GF-D8 (cell line): Measurements from ENCODE around the gene ZC3H8.

Source experiments
- DNase-seq: peaks from one replicate; lab custom pipeline; 2025; lab: John Stamatoyannopoulos, UW

ZC3H8 gene

DNA sequence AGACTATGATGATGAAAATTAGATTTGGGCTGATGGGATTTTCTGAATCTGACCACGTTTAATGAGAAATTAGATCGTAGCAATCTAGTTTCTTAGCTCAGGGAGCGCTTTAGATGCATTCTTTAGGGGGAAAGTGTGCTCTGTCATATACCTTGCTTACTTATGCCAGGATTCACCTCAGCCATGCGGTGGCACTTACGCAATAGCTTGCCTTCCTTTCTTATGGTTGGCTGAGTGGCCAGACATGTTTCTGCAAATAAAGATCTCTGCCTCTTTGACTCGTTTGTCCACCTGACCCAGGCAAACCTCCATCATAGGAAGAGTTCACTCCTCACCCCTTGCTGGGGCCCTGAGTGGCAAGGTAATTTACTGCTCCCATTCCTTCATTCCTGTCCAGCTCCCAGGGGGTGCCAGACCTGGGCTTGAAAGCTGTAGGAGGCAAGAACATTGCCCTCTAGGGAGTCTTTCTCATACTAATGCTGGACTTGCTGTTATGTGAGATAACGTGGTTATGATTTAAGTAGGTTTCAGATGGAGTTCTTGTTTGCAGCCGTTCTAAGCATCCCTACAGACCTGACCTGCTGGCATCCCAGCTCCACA is 59.6 kb downstream of the ZC3H8 start:
- DNase-seq: no peak

DNA sequence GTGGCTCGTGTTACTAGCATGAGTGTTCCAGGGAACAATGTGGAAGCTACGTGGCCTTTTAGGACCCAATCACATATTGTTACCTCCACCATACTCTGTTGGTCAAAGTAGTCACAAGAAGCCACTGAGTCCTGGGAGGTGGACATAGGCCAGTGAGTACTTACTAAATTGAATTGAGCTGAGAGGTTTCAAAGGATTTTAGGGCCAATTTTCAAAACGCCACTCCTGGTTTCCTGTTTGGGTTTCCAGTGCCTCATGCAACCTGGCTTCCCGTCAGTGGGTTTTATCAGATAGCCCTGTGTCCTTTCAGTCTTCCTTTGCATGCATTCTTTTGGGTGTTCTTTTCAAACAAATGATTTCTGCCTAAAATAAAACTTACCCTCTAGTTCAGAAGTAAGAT is 60.4 kb downstream of the ZC3H8 start:
- DNase-seq: no peak

DNA sequence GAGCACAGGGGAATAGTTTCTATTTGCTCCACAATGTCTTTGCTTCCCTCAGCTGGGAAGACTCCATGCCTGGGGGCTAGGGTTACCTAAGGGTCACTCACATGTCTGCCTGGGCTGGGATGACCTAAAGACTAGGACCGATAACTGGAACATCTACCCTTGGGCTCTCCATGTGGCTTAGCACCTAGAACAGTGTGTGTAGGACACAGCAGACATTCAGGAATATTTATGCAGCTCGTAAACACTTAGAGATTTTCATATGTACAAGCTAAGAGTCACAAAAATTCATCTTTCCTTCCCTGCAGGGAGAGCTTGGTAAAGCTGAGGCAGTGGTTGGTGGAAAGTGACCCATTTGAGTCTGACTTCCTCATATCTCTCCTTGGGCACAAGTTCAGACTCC is 60.8 kb downstream of the ZC3H8 start:
- no peak for DNase-seq

DNA sequence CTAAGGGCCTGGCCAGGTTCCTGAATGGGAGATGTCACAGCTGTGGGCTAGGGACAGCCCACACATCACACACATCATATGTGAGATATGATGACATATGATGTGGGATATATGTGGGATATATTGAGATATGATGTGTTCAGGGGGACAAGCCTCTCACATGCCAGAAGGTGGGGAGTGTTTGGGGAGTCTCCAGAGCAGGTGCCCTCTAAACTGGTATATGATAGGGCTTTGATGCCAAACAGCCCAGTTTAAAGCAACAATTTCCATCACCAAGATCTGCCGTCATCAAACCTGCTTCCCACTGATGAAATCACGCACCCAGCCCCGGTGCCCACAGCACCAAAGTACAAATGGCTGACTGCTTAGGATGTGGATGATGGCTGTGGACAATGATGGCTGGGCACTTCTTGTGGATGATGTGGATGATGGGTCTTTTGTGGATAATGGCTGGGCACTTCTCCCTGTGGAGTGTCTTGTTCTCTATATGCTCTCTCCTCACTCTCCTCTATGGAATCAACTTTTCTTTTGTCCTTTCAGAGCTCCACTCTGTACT is 65.8 kb downstream of the ZC3H8 start:
- no peak for DNase-seq

DNA sequence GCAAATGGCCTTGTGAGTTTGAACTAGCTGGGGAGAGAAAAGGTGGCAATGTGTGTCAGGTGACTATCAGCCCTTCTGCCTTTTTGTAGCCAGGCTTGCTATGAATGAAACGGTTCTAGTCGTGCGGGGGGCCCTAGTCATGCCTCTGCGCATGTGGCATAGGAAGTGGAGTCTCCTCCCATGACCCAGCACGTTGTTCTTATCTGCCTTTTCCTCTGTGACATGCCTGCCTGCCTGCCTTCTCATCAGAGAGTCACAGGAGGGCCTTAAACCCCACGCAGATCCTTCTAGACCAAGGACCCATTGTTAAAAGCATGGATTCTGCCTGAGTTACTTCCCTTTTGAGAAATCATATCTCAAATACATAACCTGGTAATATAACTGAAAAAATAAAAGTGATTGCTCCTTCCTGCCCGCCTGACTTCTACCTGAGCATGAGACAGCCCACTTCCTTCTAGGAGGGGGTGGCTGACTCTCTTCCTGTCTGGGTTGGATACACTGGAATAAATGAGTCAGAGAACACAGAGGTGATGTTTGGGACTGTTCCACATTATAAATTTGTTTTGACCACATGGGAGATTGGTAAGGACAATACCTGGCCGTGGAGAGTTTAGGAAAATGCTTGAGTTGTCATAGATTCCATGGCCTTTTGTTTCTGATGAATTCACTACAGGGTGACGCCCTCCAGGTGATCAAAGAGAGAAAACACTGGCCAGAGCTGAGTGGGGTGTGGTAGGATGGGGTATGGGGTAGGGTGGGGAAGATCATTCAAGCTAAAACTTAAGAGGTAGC is 66.8 kb downstream of the ZC3H8 start:
- peak; percentile 16 for DNase-seq

DNA sequence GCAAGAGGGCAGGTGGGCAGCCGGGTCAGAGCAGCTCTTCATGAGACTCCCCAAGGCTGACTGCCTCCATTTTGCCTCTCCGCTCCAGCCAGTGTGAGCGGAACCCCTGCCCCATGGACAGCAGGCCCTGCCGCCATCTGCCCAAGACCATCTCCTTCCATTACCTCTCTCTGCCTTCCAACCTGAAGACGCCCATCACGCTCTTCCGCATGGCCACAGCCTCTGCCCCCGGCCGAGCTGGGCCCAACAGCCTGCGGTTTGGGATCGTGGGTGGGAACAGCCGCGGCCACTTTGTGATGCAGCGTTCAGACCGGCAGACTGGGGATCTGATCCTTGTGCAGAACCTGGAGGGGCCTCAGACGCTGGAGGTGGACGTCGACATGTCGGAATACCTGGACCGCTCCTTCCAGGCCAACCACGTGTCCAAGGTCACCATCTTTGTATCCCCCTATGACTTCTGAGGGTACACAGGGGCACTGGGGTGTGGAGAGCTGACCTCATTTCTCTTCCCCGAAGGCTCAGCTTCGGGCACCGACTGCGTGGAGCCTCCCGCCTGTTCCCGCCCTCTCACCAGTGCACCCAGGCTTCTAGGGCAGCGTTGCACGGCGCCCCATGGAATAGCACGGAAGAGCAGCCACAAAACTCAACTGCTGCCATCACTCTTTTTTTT is 67.7 kb downstream of the ZC3H8 start:
- DNase-seq: no peak

DNA sequence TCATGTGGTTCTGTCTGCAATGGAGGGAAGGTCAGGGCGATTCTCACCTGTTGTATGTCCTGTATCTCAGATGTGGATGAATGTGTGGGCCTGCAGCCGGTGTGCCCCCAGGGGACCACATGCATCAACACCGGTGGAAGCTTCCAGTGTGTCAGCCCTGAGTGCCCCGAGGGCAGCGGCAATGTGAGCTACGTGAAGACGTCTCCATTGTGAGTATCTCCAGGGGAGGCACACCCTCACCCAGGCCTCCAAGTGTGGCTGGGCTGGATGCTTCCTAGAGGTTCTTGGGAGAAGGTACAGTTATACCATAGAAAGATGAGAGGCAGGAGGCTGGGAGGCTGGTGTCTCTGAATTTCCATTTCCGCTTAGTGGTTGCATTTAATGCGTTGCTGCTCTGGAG is 69.7 kb downstream of the ZC3H8 start:
- DNase-seq: no peak

DNA sequence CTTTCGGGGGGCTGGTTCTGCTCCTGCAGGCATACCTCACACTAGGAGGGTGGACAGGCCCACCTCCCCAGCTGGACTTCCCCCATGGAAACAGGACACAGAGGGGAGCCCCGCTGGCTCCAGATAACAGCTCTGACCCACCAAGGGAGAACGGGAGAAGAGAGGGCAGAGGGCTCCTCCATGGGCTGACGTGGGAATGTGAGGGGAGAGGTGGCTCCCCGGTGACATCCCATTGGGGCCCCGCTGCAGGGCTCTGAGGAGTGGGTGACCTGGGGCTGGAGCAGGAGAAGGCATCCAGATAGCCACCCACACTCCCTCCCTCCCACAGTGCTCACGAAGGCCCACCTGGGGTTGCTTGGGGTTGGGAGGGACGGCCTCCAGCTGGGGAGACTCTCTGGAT is 70.7 kb downstream of the ZC3H8 start:
- DNase-seq: no peak

DNA sequence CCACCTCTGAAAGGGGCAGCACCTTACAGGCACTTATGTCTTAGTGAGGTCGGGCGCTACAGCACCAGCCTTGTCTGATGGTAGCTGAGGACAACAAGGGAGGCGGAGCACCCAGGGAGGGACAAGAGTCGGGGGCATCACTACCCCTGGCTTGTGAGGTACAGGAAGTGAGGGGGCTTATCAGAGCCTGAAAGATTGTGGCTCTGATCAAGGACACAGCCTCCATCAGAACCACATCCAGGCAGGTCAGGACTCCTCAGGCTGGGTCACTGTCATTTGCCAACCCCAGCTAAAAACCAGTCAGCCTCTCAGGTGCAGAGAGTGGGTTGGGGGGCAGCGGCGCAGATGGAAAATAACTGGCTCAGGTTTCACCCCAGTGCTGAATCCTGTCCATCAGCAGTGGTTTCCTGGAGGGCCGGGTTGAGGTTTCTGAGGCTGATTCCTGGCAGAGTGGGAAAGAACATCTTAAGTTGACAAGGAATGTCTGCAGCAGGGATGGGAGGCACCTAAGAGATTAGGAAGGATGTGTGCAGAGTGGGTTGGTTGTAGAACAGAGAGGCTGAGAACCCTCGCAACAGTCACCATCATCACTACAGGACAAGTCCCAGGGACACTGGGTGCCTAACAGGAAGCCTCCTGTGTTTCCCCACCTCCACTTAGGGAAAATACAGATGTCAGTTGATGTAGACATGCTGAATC is 71.4 kb downstream of the ZC3H8 start:
- DNase-seq: no peak

DNA sequence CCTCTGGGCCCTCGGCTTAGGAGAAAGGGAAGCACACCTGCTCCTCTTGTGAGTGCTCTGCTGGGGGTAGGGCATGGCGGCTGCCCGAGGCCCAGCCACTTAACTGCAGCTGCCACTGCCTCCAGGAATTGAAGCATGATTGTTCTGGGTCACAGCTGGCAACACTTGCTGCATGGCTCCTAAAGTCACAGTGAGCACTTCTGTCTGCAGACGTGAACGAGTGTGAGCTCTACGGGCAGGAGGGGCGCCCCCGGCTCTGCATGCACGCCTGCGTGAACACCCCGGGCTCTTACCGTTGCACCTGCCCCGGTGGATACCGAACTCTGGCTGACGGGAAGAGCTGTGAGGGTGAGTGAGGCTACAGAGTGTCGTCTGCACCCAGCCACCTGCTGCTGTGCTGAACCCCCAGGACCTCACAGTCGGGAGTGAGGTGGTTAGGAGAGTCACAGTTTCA is 72.2 kb downstream of the ZC3H8 start:
- DNase-seq: no peak

DNA sequence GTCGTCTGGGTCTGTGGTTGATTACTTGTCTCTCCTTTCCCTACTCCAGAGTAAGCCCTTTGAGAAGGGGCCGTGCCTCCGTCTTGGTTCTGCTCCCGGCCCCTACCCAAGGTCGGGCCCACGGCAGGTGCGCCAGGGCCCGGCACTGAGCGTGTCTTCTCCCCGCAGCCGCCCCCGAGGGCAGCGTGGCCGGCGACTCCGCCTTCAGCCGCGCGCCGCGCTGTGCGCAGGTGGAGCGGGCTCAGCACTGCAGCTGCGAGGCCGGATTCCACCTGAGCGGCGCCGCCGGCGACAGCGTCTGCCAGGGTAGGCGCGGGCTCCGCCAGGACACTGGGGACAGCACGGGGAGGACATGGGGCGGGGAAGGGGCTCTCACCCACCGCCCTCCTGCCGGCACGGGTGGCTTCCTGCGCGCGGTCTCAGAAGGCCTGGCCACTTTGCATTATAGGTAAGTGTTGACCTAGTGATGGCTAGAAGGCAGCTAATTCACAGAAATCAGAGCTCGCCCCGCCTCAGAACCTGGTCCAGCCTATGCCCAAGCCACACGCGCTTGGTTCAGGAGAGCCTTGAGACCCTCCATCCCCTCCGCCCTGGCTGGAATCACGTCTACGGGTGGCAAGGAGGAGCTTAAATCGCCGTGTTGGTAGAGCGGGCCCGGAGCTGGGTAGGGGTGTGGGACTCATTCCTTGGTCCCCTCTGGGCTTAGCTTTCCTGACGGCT is 73.1 kb downstream of the ZC3H8 start:
- DNase-seq: no peak

DNA sequence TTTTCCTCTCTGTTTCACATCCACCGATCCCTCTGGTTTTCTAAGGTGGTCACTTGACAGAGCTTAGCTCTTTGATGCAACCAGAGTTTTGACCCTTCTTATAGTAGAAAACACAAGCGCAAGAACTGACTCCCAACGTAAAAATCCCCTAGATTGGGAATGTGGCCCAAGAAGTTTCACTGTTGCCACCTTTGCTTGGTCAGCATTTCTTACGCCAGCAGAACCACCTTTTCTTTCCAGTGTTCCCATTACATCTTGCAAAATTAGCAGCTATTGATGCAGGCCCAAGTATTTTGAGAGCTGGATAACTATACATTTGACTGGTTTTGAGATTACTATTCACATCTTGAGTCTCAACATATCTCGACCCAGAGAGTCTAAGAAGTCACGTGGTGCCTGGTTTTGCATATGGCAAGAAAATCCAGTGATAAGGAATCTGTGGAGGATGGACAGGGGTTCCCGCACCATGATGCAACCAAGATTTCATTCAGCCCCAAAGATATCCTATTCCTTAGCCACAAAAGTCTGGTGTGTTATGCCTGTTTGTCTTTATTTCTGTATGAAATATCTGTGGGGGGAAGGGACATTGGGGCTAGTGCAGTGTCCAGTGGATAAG is 78.8 kb downstream of the ZC3H8 start:
- DNase-seq: no peak

DNA sequence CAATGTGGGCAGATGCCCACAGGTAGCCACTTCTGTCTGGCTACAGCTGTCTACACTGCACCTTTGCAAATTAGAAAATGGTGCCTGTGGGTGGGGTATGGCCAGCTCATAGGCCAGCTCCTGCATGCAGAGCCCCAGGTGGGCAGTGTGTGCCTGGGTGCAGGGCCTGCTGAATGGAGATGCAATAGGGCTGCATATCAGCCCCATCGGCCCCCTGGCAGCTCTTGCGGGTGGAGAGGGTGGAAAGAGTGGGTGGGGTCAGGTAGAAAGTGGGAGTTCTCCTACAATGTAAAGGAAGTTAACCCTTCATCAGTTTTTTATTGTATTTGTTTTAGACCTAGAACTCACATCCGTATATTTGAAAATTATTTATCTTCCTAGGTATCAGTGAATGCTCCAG is 79.5 kb downstream of the ZC3H8 start:
- DNase-seq: no peak

DNA sequence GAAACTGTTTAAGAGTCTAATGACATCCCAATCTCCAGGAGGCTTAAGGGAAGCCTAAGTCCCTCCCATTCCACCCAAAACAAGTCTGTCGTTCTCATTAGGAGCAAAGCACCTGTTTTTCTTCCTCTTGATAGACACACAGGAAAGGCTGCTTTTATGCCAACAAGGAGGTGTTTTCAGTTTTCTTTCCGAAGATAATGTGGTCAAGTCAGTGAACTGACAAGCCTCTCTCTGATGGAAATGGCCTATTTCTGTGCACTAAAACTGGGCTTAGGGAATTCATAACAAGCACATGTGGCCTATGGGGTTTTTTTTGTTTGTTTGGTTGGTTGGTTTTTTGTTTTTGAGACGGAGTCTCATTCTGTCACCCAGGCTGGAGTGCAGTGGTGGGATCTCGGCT is 80.5 kb downstream of the ZC3H8 start:
- no peak for DNase-seq

DNA sequence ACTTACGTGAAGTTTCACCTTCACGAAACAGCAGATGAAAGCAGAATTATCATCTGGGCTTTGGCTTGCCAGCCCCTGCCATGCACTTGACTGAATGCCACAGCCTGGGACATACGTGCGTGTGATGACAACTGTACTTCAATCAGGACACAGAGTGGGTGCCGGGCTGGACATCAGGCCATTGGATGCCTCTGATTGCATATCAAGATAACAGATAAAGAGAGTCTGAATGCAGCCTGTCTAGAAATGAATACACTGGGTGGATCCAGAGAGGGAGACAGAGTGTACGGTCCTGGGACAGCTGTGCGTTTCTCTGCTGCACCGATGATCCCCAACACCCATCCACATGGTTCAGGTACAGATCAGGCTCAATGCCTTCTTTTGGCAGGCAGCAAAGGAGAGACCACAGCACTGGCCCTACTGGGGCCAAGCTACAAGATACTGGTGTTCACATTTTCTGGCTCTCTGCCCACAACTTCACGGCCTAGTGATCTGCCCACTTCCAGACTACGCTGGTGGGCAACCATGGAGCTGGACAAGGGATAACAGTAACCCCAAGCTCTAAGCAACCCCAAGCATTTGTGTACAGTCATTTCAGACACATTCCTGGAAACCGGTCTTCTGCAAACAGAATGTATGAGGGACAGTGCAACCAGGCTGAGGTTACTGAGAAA is 81.1 kb downstream of the ZC3H8 start:
- no peak for DNase-seq

DNA sequence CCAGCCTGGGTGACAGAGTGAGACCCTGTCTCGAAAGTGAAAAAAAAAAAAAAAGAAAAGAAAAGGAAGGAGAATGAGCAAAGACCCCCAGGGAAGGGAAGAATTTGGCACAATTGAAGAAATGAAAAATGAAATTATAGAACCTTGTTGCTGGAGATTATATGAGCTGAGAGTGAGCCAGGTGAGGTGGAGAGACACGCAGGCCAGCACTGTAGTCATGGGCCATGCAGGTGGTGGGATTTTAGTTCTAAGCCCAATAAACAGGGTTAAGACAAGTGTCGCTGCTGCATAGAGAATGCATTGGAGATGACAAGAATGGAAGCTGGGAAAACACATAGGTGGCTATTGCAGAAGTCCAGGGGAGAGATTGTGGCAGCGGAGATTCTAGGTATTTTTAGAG is 84.3 kb downstream of the ZC3H8 start:
- DNase-seq: no peak

DNA sequence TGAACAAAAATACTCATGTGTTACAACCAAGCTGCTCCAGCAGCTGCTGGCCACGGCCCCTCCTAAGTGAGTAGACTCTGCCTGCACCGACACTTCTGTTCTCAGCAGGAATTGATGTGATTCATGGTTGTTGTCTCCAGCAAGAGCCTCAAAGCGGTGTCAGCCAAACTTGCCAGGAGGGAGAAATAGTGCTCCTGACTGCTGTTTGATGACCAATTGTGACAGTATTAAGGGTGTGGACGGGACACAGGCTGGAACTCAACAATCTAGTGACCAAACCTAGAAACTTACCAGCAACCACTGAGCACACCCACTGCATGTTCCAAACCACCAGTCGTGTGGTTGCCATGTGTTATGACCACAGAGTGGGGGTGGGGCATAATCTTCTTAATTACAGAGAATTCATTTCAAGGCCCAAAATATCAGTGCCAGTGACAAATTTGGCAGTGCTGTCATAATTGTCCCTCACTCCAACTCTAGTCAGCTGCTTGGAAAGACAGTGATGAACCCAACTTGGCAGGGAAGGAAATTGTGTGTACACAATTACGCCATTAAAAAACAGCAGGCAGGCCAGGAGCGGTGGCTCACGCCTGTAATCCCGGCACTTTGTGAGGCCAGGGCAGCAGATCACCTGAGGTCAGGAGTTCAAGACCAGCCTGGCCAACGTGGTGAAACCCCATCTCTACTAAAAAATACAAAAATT is 86.3 kb downstream of the ZC3H8 start:
- DNase-seq: no peak

DNA sequence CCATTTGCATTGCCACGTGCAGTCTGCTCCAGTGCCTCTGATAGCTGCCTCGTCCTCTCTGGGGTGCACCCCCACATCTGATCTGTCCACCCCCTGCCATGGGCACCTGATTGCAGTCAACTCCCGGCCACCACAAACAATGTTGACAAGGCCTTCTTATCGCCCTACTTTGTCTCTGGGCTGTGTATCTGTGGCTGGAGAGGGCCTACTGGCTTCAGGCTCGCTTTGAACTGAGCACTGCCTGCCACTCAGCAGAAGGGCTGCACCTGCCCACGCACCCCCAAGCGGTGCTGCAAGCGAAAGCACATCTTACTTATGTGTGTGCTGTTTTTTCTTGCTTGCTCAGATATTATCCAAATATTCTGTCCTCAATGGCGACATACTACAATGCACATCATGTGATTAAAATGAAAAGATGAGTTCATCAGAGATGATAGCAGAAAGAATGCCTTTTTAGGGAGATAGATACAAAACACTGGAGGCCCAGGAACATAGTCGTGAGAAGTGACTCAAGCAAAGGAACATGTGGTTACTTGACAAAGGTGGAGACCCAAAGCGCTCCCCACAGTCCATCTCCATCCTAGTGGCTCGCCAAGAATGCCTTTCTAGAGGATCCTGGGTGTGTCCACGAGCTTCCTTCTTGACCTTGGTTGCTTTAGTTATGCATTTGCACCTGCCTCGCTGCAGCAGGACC is 87.9 kb downstream of the ZC3H8 start:
- no peak for DNase-seq

DNA sequence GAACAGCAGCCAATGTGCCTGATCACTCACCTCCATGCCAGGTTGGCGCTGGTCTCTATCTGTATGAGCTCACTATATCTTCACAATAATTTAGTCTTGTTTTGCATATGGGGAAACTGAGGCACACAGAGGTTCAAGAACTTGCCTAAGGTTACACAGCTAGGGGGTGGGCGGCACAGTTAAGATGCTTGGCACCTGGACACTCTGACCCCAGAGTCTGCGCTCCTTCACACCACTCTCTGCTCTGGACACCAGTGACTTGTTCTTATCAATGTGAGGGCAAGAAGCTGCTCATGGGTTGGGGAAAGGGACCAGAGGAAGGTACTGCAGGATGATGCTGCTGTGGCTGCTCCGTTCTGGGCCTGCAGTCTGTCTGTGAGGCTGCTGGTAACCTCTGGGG is 89.5 kb downstream of the ZC3H8 start:
- DNase-seq: no peak
